Calu3 (cell line): Measurements from ENCODE around the gene CADM1. TPM values are rescaled to one million over a fixed set of nuclear protein-coding genes. Genes with fewer than 3 reads are reported as not detected.

Experiments used
- BruUV-seq: library from RNA; stranded (reverse); fragments of 400-500 nt; replicated peaks from 2 replicates; lab custom pipeline; 2021; lab: Mats Ljungman, UMichigan
- CTCF ChIA-PET: fragments of 300-600 bp; sonication (Branson Sonifier 250); formaldehyde crosslinking; loops from one replicate; lab custom pipeline; 2022; ENCODE audit warnings: antibody characterized with exemption; lab: Charles Lee
- DNase-seq: peaks from one replicate; pipeline ENCODE4 v3.0.0; 2022
- H3K27ac Mint-ChIP-seq: one replicate; pipeline ENCODE4 v1.8.0; 2022; ENCODE audit warnings: mixed read lengths; ENCODE audit not compliant: unreplicated experiment
- H3K27me3 Mint-ChIP-seq: one replicate; pipeline ENCODE4 v1.8.0; 2022; ENCODE audit warnings: mixed read lengths; ENCODE audit not compliant: unreplicated experiment
- H3K36me3 Mint-ChIP-seq: one replicate; pipeline ENCODE4 v1.8.0; 2022; ENCODE audit warnings: mild to moderate bottlenecking, moderate library complexity, mixed read lengths; ENCODE audit not compliant: insufficient read depth, unreplicated experiment
- H3K4me1 Mint-ChIP-seq: one replicate; pipeline ENCODE4 v1.8.0; 2022; ENCODE audit warnings: mild to moderate bottlenecking, low read depth, mixed read lengths; ENCODE audit not compliant: unreplicated experiment
- H3K4me3 Mint-ChIP-seq: one replicate; pipeline ENCODE4 v1.8.0; 2022; ENCODE audit warnings: mild to moderate bottlenecking, low read depth, moderate library complexity, mixed read lengths; ENCODE audit not compliant: unreplicated experiment
- H3K9me3 Mint-ChIP-seq: one replicate; pipeline ENCODE4 v1.8.0; 2022; ENCODE audit warnings: low read depth, mixed read lengths; ENCODE audit not compliant: unreplicated experiment
- CTCF ChIP-seq: fragments of 200-600 bp; IDR thresholded peaks from one replicate; pipeline ENCODE4 v1.8.0; 2022; ENCODE audit warnings: antibody characterized with exemption; ENCODE audit not compliant: unreplicated experiment
- intact Hi-C: fragments of 100-400 bp; cut with micrococcal nuclease; formaldehyde crosslinking; loops from one replicate; pipeline ENCODE4 v1.10.0; 2022; ENCODE audit not compliant: unreplicated experiment
- total RNA-seq: library from RNA; stranded (reverse); gene quantifications from 2 replicates; pipeline ENCODE4 v1.2.3, GENCODE V29; 2022

Gene CADM1
- total RNA-seq, 1 experiment from 2014 or later = 0.68 TPM

GRCh38 chr11:115317277-115318185 is 186.7 kb downstream of the CADM1 start:
- no peak overlapping the region for H3K4me3 Mint-ChIP-seq
- TF ChIP-seq CTCF = no peak
- no TSS peak for BruUV-seq
- CTCF ChIA-PET = no interaction called here
- H3K4me1 Mint-ChIP-seq = no peaks in the 10 kb centered on the region
- intact Hi-C loops = no loop called here
- no peaks in the 10 kb centered on the region for H3K36me3 Mint-ChIP-seq
- H3K27ac Mint-ChIP-seq = no peak overlapping the region
- no peaks in the 10 kb centered on the region for H3K9me3 Mint-ChIP-seq
- no peak for DNase-seq
- peaks cover 36% of the 10 kb centered on the region for H3K27me3 Mint-ChIP-seq

- CTCF ChIA-PET = no interaction called here
- Mint-ChIP-seq H3K4me3 (no peak overlapping the region), H3K36me3 (no peaks in the 10 kb centered on the region), H3K4me1 (no peaks in the 10 kb centered on the region), H3K27me3 (peaks cover 36% of the 10 kb centered on the region), H3K27ac (no peak overlapping the region), H3K9me3 (no peaks in the 10 kb centered on the region)
- TF ChIP-seq CTCF = no peak
- BruUV-seq = no TSS peak
- DNase-seq = no peak
- intact Hi-C loops = no loop called here
Observed at GRCh38 chr11:115316696-115317095, 187.5 kb downstream of the CADM1 start.

- no peaks in the 10 kb centered on the region for H3K4me1 Mint-ChIP-seq
- H3K36me3 Mint-ChIP-seq = no peaks in the 10 kb centered on the region
- H3K4me3 Mint-ChIP-seq = no peak overlapping the region
- no peaks in the 10 kb centered on the region for H3K9me3 Mint-ChIP-seq
- no peak overlapping the region for H3K27ac Mint-ChIP-seq
- no peak for TF ChIP-seq CTCF
- CTCF ChIA-PET = no interaction called here
- no TSS peak for BruUV-seq
- intact Hi-C loops = no loop called here
- no peak for DNase-seq
- H3K27me3 Mint-ChIP-seq = peaks cover 36% of the 10 kb centered on the region
Observed at GRCh38 chr11:115314330-115314920, 189.8 kb downstream of the CADM1 start.

- Mint-ChIP-seq H3K27ac (no peak overlapping the region), H3K9me3 (no peaks in the 10 kb centered on the region), H3K4me3 (no peak overlapping the region), H3K27me3 (peaks cover 28% of the 10 kb centered on the region), H3K4me1 (no peaks in the 10 kb centered on the region), H3K36me3 (no peaks in the 10 kb centered on the region)
- CTCF ChIA-PET = no interaction called here
- intact Hi-C loops = no loop called here
- no TSS peak for BruUV-seq
- no peak for TF ChIP-seq CTCF
- no peak for DNase-seq
Observed at GRCh38 chr11:115313224-115313838, 190.9 kb downstream of the CADM1 start.
